CD4-positive, alpha-beta T cell (primary cell): Measurements from ENCODE around the gene DAPK2. TPM values are rescaled to one million over a fixed set of nuclear protein-coding genes. Genes with fewer than 3 reads are reported as not detected.

Source experiments
- ATAC-seq: fragments of 200-7000 bp; cut with Tn5 transposase; one replicate; pipeline ENCODE4 v1.10.0; 2022; ENCODE audit warnings: mild to moderate bottlenecking; ENCODE audit not compliant: poor library complexity
- CTCF ChIA-PET: fragments of 350-600 bp; sonication (Branson Sonifier 250); formaldehyde crosslinking; loops from one replicate; lab custom pipeline; 2021; ENCODE audit warnings: antibody characterized with exemption, inconsistent platforms; lab: Charles Lee
- POLR2A ChIA-PET: fragments of 350-600 bp; sonication (Branson Sonifier 250); formaldehyde crosslinking; loops from one replicate; lab custom pipeline; 2021; ENCODE audit warnings: antibody characterized with exemption, inconsistent platforms; lab: Charles Lee
- DNase-seq, 14 experiments: peaks; one replicate each; pipeline ENCODE4 v3.0.0-alpha.2; 2013 to 2020; ENCODE audit warnings: mixed read lengths in 2 of 14
- H3K27ac ChIP-seq, 2 donors: one replicate each; pipeline versions ENCODE4 v1.5.1 to v1.7.0; 2013; ENCODE audit warnings: low read length in 2 of 2, low read depth in 1 of 2, mild to moderate bottlenecking in 1 of 2
- H3K27me3 ChIP-seq, 2 experiments: 1 replicate in 1 of 2; 2 replicates in 1 of 2; pipeline versions ENCODE4 v1.6.1 to v1.7.0; 2013; ENCODE audit warnings: low read length in 2 of 2, control low read depth in 1 of 2, mild to moderate bottlenecking in 1 of 2, moderate library complexity in 1 of 2; ENCODE audit not compliant: insufficient read depth in 2 of 2, control insufficient read depth in 1 of 2
- H3K36me3 ChIP-seq: one replicate; pipeline ENCODE4 v1.6.1; 2013; ENCODE audit warnings: low read length, control low read depth; ENCODE audit not compliant: insufficient read depth
- H3K4me1 ChIP-seq: one replicate; pipeline ENCODE4 v1.6.1; 2013; ENCODE audit warnings: low read length, control low read depth; ENCODE audit not compliant: insufficient read depth
- H3K4me3 ChIP-seq: one replicate; pipeline ENCODE4 v1.5.1; 2013; ENCODE audit warnings: mild to moderate bottlenecking, low read length, moderate library complexity
- H3K9me3 ChIP-seq, 2 experiments: 1 replicate in 1 of 2; 2 replicates in 1 of 2; pipeline versions ENCODE4 v1.6.1 to v1.7.0; 2013; ENCODE audit warnings: low read length in 2 of 2, mild to moderate bottlenecking in 2 of 2, control low read depth in 1 of 2, moderate library complexity in 1 of 2; ENCODE audit not compliant: control insufficient read depth in 1 of 2, insufficient read depth in 1 of 2
- H3K27ac Mint-ChIP-seq: one replicate; pipeline ENCODE4 v1.8.0; 2020; ENCODE audit warnings: mixed read lengths
- H3K27me3 Mint-ChIP-seq: one replicate; pipeline ENCODE4 v1.8.0; 2021; ENCODE audit warnings: mixed read lengths
- H3K36me3 Mint-ChIP-seq: one replicate; pipeline ENCODE4 v1.8.0; 2021; ENCODE audit warnings: low read depth, mixed read lengths
- H3K4me1 Mint-ChIP-seq: one replicate; pipeline ENCODE4 v1.8.0; 2021; ENCODE audit warnings: low read depth, mixed read lengths
- H3K4me3 Mint-ChIP-seq: one replicate; pipeline ENCODE4 v1.8.0; 2020; ENCODE audit warnings: mild to moderate bottlenecking, mixed read lengths
- H3K9me3 Mint-ChIP-seq: one replicate; pipeline ENCODE4 v1.8.0; 2020; ENCODE audit warnings: mixed read lengths
- intact Hi-C, 2 experiments: fragments of 100-400 bp; cut with DNase I in 1 of 2; cut with micrococcal nuclease in 1 of 2; formaldehyde crosslinking; loops; one replicate each; pipeline versions ENCODE4 v1.15.1 to v1.9.0; 2023 to 2025; cut with DNase I, micrococcal nuclease
- total RNA-seq, 174 experiments: library from RNA in 2 of 174; stranded (reverse) in 2 of 174; gene quantifications; one replicate each; pipeline ENCODE4 v1.2.3 and lab custom pipeline; 2021 to 2026
- TF ChIP-seq, protein P1 (sequence below): fragments of 200-600 bp; IDR thresholded peaks from one replicate; pipeline ENCODE4 v1.8.0; 2022; ENCODE audit warnings: antibody characterized with exemption, mild to moderate bottlenecking

The DAPK2 gene
- total RNA-seq, 2 experiments from 2014 or later: 1.3 to 1.6 TPM

DNA sequence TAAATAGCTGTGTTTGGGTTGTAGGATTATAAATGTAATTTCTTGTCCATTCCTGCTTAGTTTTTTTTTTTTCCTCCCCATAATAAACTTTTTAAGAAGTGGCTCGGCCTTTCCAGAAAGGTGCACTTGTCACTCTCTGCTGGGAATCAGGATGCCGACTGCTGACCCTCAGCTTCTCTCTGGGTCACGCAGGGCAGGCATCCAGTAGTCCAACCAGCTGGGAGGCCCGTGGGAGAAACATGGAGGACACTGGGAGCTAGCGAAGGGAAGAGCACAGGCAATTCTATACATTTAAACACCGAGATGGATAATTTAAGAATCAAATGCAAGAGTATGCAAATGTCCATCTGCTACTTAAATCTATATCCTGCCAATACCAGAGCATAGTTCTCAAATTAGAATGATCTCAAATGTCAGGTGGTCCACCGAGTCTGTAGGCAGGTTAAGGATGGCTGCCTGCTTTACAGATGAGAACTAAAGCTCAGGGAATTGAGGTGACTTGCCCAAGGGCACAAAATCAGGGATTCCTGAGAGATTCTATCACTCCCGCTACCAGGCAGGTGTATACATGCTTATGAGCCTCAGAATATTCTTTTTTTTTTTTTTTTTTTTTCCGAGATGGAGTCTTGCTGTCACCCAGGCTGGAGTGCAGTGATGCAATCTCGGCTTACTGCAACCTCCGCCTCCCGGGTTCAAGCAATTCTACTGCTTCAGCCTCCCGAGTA lies 64.5 kb downstream of the DAPK2 start:
- CTCF ChIA-PET: interaction anchor here (1.3 kb wide), 1 partner anchor 11 kb away, joined by 5 read pairs; no protein-coding TSS in a partner anchor
- POLR2A ChIA-PET: interaction anchor here (1.2 kb wide), 1 partner anchor 15 kb away, joined by 3 read pairs; no protein-coding TSS in a partner anchor
- H3K4me3 ChIP-seq: no peak overlapping the region
- Mint-ChIP-seq H3K27me3 (no peaks in the 10 kb centered on the region), H3K36me3 (no peaks in the 10 kb centered on the region), H3K4me3 (no peak overlapping the region), H3K4me1 (no peaks in the 10 kb centered on the region), H3K27ac (no peak overlapping the region), H3K9me3 (no peaks in the 10 kb centered on the region)
- H3K4me1 ChIP-seq: no peaks in the 10 kb centered on the region
- DNase-seq (no peak), ATAC-seq (no peak)
- no peaks in the 10 kb centered on the region for H3K9me3 ChIP-seq
- no peaks in the 10 kb centered on the region for H3K27me3 ChIP-seq
- no peaks in the 10 kb centered on the region for H3K36me3 ChIP-seq
- TF ChIP-seq, protein P1, sequence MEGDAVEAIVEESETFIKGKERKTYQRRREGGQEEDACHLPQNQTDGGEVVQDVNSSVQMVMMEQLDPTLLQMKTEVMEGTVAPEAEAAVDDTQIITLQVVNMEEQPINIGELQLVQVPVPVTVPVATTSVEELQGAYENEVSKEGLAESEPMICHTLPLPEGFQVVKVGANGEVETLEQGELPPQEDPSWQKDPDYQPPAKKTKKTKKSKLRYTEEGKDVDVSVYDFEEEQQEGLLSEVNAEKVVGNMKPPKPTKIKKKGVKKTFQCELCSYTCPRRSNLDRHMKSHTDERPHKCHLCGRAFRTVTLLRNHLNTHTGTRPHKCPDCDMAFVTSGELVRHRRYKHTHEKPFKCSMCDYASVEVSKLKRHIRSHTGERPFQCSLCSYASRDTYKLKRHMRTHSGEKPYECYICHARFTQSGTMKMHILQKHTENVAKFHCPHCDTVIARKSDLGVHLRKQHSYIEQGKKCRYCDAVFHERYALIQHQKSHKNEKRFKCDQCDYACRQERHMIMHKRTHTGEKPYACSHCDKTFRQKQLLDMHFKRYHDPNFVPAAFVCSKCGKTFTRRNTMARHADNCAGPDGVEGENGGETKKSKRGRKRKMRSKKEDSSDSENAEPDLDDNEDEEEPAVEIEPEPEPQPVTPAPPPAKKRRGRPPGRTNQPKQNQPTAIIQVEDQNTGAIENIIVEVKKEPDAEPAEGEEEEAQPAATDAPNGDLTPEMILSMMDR: no peak
- intact Hi-C loops: no loop called here
- H3K27ac ChIP-seq: no peak overlapping the region

DNA sequence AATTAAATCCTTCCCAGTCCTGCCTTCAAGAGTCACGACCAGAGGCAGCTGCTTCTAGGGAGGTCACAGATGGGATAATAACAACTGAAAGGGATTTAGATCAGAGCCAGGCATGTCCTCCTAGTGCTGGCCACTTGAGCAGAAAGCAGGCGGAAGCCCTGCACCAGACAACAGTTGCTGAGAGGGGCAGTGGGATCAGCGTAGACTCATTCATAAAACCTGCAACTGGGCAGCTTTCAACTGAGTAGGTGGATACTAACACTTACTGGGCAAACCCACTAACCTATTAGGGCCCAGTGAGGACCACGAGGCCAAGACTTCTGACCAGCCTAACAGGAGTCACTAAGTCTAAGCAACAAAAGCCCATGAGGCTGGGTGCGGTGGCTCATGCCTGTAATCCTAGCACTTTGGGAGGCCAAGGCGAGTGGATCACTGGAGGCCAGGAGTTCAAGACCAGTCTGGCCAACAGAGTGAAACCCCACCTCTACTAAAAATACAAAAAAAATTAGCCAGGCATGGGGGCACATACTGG lies 67.0 kb downstream of the DAPK2 start:
- no peak overlapping the region for H3K4me3 ChIP-seq
- CTCF ChIA-PET: interaction anchor here (2.3 kb wide), 1 partner anchor 34 kb away, joined by 8 read pairs; no protein-coding TSS in a partner anchor
- no peaks in the 10 kb centered on the region for H3K9me3 ChIP-seq
- H3K9me3 Mint-ChIP-seq: no peaks in the 10 kb centered on the region
- no peaks in the 10 kb centered on the region for H3K4me1 Mint-ChIP-seq
- no peaks in the 10 kb centered on the region for H3K4me1 ChIP-seq
- no peak overlapping the region for H3K27ac Mint-ChIP-seq
- no peaks in the 10 kb centered on the region for H3K27me3 Mint-ChIP-seq
- H3K27ac ChIP-seq: no peak overlapping the region
- no peaks in the 10 kb centered on the region for H3K36me3 ChIP-seq
- POLR2A ChIA-PET: no interaction called here
- no peak for DNase-seq
- TF ChIP-seq, protein P1: no peak
- H3K36me3 Mint-ChIP-seq: no peaks in the 10 kb centered on the region
- H3K4me3 Mint-ChIP-seq: no peak overlapping the region
- no peaks in the 10 kb centered on the region for H3K27me3 ChIP-seq
- intact Hi-C loops: no loop called here
- ATAC-seq: no peak

DNA sequence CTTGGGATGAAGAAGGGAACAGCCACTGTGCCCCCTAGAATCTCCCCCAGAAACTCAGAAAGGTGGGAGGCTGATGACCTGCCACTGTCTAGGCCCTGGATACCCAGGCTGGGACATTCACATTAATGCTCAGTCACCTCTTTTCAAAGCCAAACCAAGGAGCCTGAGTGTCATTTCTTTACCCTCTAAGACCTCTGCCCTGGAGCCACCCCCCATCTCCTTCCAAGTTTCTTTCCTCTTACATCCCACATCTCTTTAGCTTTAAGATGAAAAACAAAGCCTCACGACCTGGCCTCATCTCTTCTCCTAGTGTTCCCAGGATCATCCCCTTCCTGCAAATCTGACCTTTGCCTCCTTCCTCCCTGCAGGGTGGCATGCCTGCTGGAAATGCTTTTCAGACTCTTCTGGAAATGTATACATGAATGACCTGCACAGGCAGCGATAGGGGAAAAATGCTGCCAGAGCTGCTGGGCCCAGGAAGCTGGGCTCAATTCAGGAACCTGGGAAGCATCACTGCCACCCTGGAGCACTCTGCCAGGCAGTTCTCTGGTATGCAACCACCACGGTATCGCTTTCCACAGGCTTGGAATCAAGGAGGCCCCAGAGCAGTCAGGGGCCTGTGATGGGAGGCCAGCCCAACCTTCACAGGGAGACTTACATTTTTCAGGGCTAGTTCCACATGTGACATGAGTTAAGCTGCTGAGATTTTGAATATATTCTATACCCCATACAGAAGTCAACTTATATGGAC lies 67.6 kb downstream of the DAPK2 start:
- DNase-seq (no peak), ATAC-seq (no peak)
- Histone ChIP-seq H3K4me3 (no peak overlapping the region), H3K4me1 (no peaks in the 10 kb centered on the region), H3K9me3 (no peaks in the 10 kb centered on the region), H3K36me3 (no peaks in the 10 kb centered on the region), H3K27me3 (no peaks in the 10 kb centered on the region), H3K27ac (no peak overlapping the region)
- H3K4me3 Mint-ChIP-seq: no peak overlapping the region
- POLR2A ChIA-PET: no interaction called here
- TF ChIP-seq, protein P1: no peak
- H3K4me1 Mint-ChIP-seq: no peaks in the 10 kb centered on the region
- intact Hi-C loops: no loop called here
- H3K36me3 Mint-ChIP-seq: no peaks in the 10 kb centered on the region
- H3K27ac Mint-ChIP-seq: no peak overlapping the region
- CTCF ChIA-PET: interaction anchor here (2.3 kb wide), 1 partner anchor 34 kb away, joined by 8 read pairs; no protein-coding TSS in a partner anchor
- no peaks in the 10 kb centered on the region for H3K9me3 Mint-ChIP-seq
- H3K27me3 Mint-ChIP-seq: no peaks in the 10 kb centered on the region
